Neuron (in vitro differentiated cells): Measurements from ENCODE around the gene SHOC1.
"Not testable (repeated sequence)": the region's sequence is repeated elsewhere in the genome, so short reads cannot be mapped to it uniquely, and the experiment has no call there.

ENCODE experiments used
- H2AFZ ChIP-seq: one replicate; pipeline ENCODE4 v1.6.1; 2013; ENCODE audit warnings: low read depth, mild to moderate bottlenecking, inconsistent platforms, low read length, moderate library complexity
- H3K27me3 ChIP-seq: one replicate; pipeline ENCODE4 v1.6.1; 2013; ENCODE audit warnings: low read length; ENCODE audit not compliant: insufficient read depth
- H3K36me3 ChIP-seq: one replicate; pipeline ENCODE4 v1.6.1; 2013; ENCODE audit warnings: low read length; ENCODE audit not compliant: insufficient read depth
- H3K4me1 ChIP-seq: one replicate; pipeline ENCODE4 v1.6.1; 2013; ENCODE audit warnings: low read length; ENCODE audit not compliant: insufficient read depth
- H3K4me3 ChIP-seq: 2 replicates; pipeline ENCODE4 v1.5.1; 2013; ENCODE audit warnings: mild to moderate bottlenecking, low read length, moderate library complexity
- H3K9me3 ChIP-seq: one replicate; pipeline ENCODE4 v1.6.1; 2013; ENCODE audit warnings: low read length

Gene SHOC1

GRCh38 chr9:111799506-111799905 is 4.8 kb upstream of the SHOC1 start:
- H3K27me3 ChIP-seq, result no peaks in the 10 kb centered on the region
- peaks cover 3% of the 10 kb centered on the region for H3K4me1 ChIP-seq
- no peak overlapping the region for H3K4me3 ChIP-seq
- no peaks in the 10 kb centered on the region for H3K9me3 ChIP-seq
- H2AFZ ChIP-seq, result no peak overlapping the region
- H3K36me3 ChIP-seq, result no peaks in the 10 kb centered on the region

- no peaks in the 10 kb centered on the region for H3K36me3 ChIP-seq
- no peak overlapping the region for H3K4me3 ChIP-seq
Observed at GRCh38 chr9:111798786-111799185, 4.0 kb upstream of the SHOC1 start.

GRCh38 chr9:111795557-111795839 is 761 bp upstream of the SHOC1 start:
- Histone ChIP-seq H3K4me3 (no peak overlapping the region), H3K4me1 (peaks cover 3% of the 10 kb centered on the region), H3K27me3 (no peaks in the 10 kb centered on the region), H3K36me3 (no peaks in the 10 kb centered on the region), H3K9me3 (no peaks in the 10 kb centered on the region), H2AFZ (no peak overlapping the region)

More at GRCh38 chr9:111798786-111799185, 4.0 kb upstream of the SHOC1 start:
- Histone ChIP-seq H3K27me3 (no peaks in the 10 kb centered on the region), H3K4me1 (peaks cover 3% of the 10 kb centered on the region), H3K9me3 (no peaks in the 10 kb centered on the region), H2AFZ (no peak overlapping the region)

- not testable (repeated sequence) for H3K27me3 ChIP-seq, H3K4me1 ChIP-seq, H3K4me3 ChIP-seq, H2AFZ ChIP-seq, H3K9me3 ChIP-seq, H3K36me3 ChIP-seq
Observed at GRCh38 chr9:111791821-111792220, 2.9 kb downstream of the SHOC1 start.

GRCh38 chr9:111789881-111790280 is 4.9 kb downstream of the SHOC1 start:
- Histone ChIP-seq H3K4me3 (no peak overlapping the region), H2AFZ (no peak overlapping the region), H3K27me3 (no peaks in the 10 kb centered on the region), H3K4me1 (no peaks in the 10 kb centered on the region), H3K9me3 (no peaks in the 10 kb centered on the region), H3K36me3 (no peaks in the 10 kb centered on the region)

GRCh38 chr9:111783857-111784256 is 10.9 kb downstream of the SHOC1 start:
- H3K9me3 ChIP-seq, result no peaks in the 10 kb centered on the region

GRCh38 chr9:111783424-111783823 is 11.3 kb downstream of the SHOC1 start:
- Histone ChIP-seq H3K4me1 (no peaks in the 10 kb centered on the region), H3K36me3 (no peaks in the 10 kb centered on the region), H3K4me3 (no peak overlapping the region), H3K9me3 (no peaks in the 10 kb centered on the region), H2AFZ (no peak overlapping the region), H3K27me3 (no peaks in the 10 kb centered on the region)

More at GRCh38 chr9:111783857-111784256, 10.9 kb downstream of the SHOC1 start:
- H3K4me3 ChIP-seq, result no peak overlapping the region
- H3K36me3 ChIP-seq, result no peaks in the 10 kb centered on the region
- no peaks in the 10 kb centered on the region for H3K4me1 ChIP-seq
- no peaks in the 10 kb centered on the region for H3K27me3 ChIP-seq
- no peak overlapping the region for H2AFZ ChIP-seq

- H3K36me3 ChIP-seq, result no peaks in the 10 kb centered on the region
- no peaks in the 10 kb centered on the region for H3K9me3 ChIP-seq
- H3K4me3 ChIP-seq, result no peak overlapping the region
- H3K4me1 ChIP-seq, result no peaks in the 10 kb centered on the region
- H2AFZ ChIP-seq, result no peak overlapping the region
- H3K27me3 ChIP-seq, result no peaks in the 10 kb centered on the region
Observed at GRCh38 chr9:111766066-111766465, 28.7 kb downstream of the SHOC1 start.

- Histone ChIP-seq H3K4me3 (no peak overlapping the region), H3K36me3 (no peaks in the 10 kb centered on the region), H3K4me1 (no peaks in the 10 kb centered on the region), H3K9me3 (no peaks in the 10 kb centered on the region), H3K27me3 (no peaks in the 10 kb centered on the region), H2AFZ (no peak overlapping the region)
Observed at GRCh38 chr9:111762556-111762955, 32.2 kb downstream of the SHOC1 start.

- H2AFZ ChIP-seq, result no peak overlapping the region
- H3K4me3 ChIP-seq, result no peak overlapping the region
- no peaks in the 10 kb centered on the region for H3K9me3 ChIP-seq
- H3K4me1 ChIP-seq, result no peaks in the 10 kb centered on the region
- H3K36me3 ChIP-seq, result no peaks in the 10 kb centered on the region
- H3K27me3 ChIP-seq, result no peaks in the 10 kb centered on the region
Observed at GRCh38 chr9:111759762-111760639, 34.7 kb downstream of the SHOC1 start.

GRCh38 chr9:111754800-111755199 is 39.9 kb downstream of the SHOC1 start:
- H3K36me3 ChIP-seq, result no peaks in the 10 kb centered on the region
- H2AFZ ChIP-seq, result no peak overlapping the region
- H3K4me1 ChIP-seq, result no peaks in the 10 kb centered on the region
- no peaks in the 10 kb centered on the region for H3K27me3 ChIP-seq
- no peaks in the 10 kb centered on the region for H3K9me3 ChIP-seq
- H3K4me3 ChIP-seq, result no peak overlapping the region

GRCh38 chr9:111752455-111752854 is 42.3 kb downstream of the SHOC1 start:
- H2AFZ ChIP-seq, result no peak overlapping the region

More at GRCh38 chr9:111752455-111752854, 42.3 kb downstream of the SHOC1 start:
- H3K4me3 ChIP-seq, result no peak overlapping the region
- H3K36me3 ChIP-seq, result no peaks in the 10 kb centered on the region
- H3K4me1 ChIP-seq, result no peaks in the 10 kb centered on the region
- no peaks in the 10 kb centered on the region for H3K27me3 ChIP-seq
- H3K9me3 ChIP-seq, result no peaks in the 10 kb centered on the region
